H1 (cell line): ENCODE measurements around the gene CAMSAP1. TPM values are rescaled to one million over a fixed set of nuclear protein-coding genes. Genes with fewer than 3 reads are reported as not detected.

Experiments
- CTCF ChIA-PET: fragments of 300-600 bp; sonication (Branson Sonifier 250); formaldehyde crosslinking; loops from one replicate; lab custom pipeline; 2021; ENCODE audit not compliant: partially characterized antibody; lab: Charles Lee
- POLR2A ChIA-PET: fragments of 300-600 bp; sonication (Branson Sonifier 250); formaldehyde crosslinking; loops from one replicate; lab custom pipeline; 2021; ENCODE audit warnings: inconsistent platforms; ENCODE audit not compliant: partially characterized antibody; lab: Charles Lee
- DNase-seq, 2 experiments: peaks; one replicate each; pipeline versions ENCODE4 v3.0.0 to v3.0.0-alpha.2; 2010 to 2022; ENCODE audit warnings: low spot score in 2 of 2, low read depth in 1 of 2, mixed read lengths in 1 of 2
- FAIRE-seq: peaks from 2 replicates; lab custom pipeline; 2011; peaks lifted over from hg19 to GRCh38; lab: Jason Lieb, UNC
- H2AFZ ChIP-seq: 2 replicates; pipeline ENCODE4 v1.8.1; 2012; ENCODE audit warnings: low read length, inconsistent platforms
- H2AK5ac ChIP-seq: 2 replicates; pipeline ENCODE4 v1.6.1; 2013; ENCODE audit warnings: low read depth, low read length
- H2BK120ac ChIP-seq: replicated peaks from 2 replicates; pipeline ENCODE3; 2013; ENCODE audit warnings: low read depth, low read length, inconsistent platforms
- H2BK12ac ChIP-seq: 2 replicates; pipeline ENCODE4 v1.6.1; 2013; ENCODE audit warnings: low read depth, low read length
- H2BK15ac ChIP-seq: 2 replicates; pipeline ENCODE4 v1.6.1; 2013; ENCODE audit warnings: low read length
- H2BK20ac ChIP-seq: 2 replicates; pipeline ENCODE4 v1.6.1; 2013; ENCODE audit warnings: low read length
- H2BK5ac ChIP-seq: 2 replicates; pipeline ENCODE4 v1.6.1; 2013; ENCODE audit warnings: low read depth, low read length
- H3K14ac ChIP-seq: 2 replicates; pipeline ENCODE4 v1.6.1; 2013; ENCODE audit warnings: inconsistent platforms; ENCODE audit not compliant: insufficient read length
- H3K18ac ChIP-seq: 2 replicates; pipeline ENCODE4 v1.6.1; 2013; ENCODE audit warnings: low read length; ENCODE audit errors: extremely low read depth
- H3K23ac ChIP-seq: 2 replicates; pipeline ENCODE4 v1.6.1; 2013; ENCODE audit warnings: inconsistent platforms; ENCODE audit not compliant: insufficient read length
- H3K23me2 ChIP-seq: 2 replicates; pipeline ENCODE4 v1.6.1; 2013; ENCODE audit warnings: low read depth, low read length
- H3K27ac ChIP-seq: 2 replicates; pipeline ENCODE4 v1.6.1; 2011; ENCODE audit warnings: low read depth, low read length, inconsistent platforms
- H3K27me3 ChIP-seq, 4 experiments: replicated peaks in 1 of 4; 1 replicate in 1 of 4; 2 replicates in 3 of 4; pipeline versions ENCODE4 v1.6.1 to v1.8.1; 2011 to 2013; ENCODE audit warnings: low read length in 3 of 4, mild to moderate bottlenecking in 3 of 4, inconsistent platforms in 2 of 4, mixed read lengths in 2 of 4, moderate library complexity in 1 of 4; ENCODE audit not compliant: control insufficient read depth in 3 of 4, insufficient read depth in 3 of 4; ENCODE audit errors: extremely low read depth in 1 of 4
- H3K36me3 ChIP-seq, 4 experiments: 2 replicates each; pipeline versions ENCODE4 v1.6.1 to v1.8.1; 2011 to 2013; ENCODE audit warnings: mild to moderate bottlenecking in 4 of 4, low read length in 3 of 4, moderate library complexity in 2 of 4, control low read depth in 1 of 4, inconsistent platforms in 1 of 4; ENCODE audit not compliant: insufficient read depth in 4 of 4, control insufficient read depth in 2 of 4
- H3K4ac ChIP-seq: replicated peaks from 2 replicates; pipeline ENCODE3; 2013; ENCODE audit warnings: low read length, low read depth, mixed read lengths, inconsistent platforms; ENCODE audit not compliant: insufficient read length
- H3K4me1 ChIP-seq, 4 experiments: replicated peaks in 1 of 4; 1 replicate in 1 of 4; 2 replicates in 3 of 4; pipeline versions ENCODE4 v1.6.1 to v1.8.1; 2011 to 2013; ENCODE audit warnings: low read length in 3 of 4, inconsistent platforms in 2 of 4, mixed read lengths in 1 of 4; ENCODE audit not compliant: insufficient read depth in 4 of 4, control insufficient read depth in 3 of 4
- H3K4me2 ChIP-seq, 2 experiments: 2 replicates each; pipeline versions ENCODE4 v1.6.1 to v1.8.1; 2011 to 2013; ENCODE audit warnings: low read depth in 2 of 2, low read length in 2 of 2, control low read depth in 1 of 2, inconsistent platforms in 1 of 2, mild to moderate bottlenecking in 1 of 2; ENCODE audit not compliant: insufficient read depth in 1 of 2
- H3K4me3 ChIP-seq, 4 experiments: fragments of 200-600, 300-600 bp in 1 of 4; sonication (generic), shearing (Covaris generic), sonication (Bioruptor Twin) in 1 of 4; 2 replicates each; pipeline versions ENCODE4 v1.5.1 to v1.8.1; 2011 to 2016; ENCODE audit warnings: low read length in 4 of 4, low read depth in 3 of 4, control low read depth in 2 of 4, inconsistent platforms in 2 of 4, mild to moderate bottlenecking in 2 of 4, mixed read lengths in 1 of 4, moderate library complexity in 1 of 4; ENCODE audit not compliant: insufficient read depth in 2 of 4; ENCODE audit errors: extremely low read depth in 1 of 4
- H3K56ac ChIP-seq: replicated peaks from 2 replicates; pipeline ENCODE3; 2013; ENCODE audit warnings: low read depth, mild to moderate bottlenecking, mixed read lengths, low read length, inconsistent platforms; ENCODE audit not compliant: insufficient read length
- H3K79me1 ChIP-seq: 2 replicates; pipeline ENCODE4 v1.6.1; 2013; ENCODE audit warnings: low read depth, low read length, control low read depth
- H3K79me2 ChIP-seq, 2 experiments: 2 replicates each; pipeline versions ENCODE4 v1.6.1 to v1.8.1; 2012 to 2013; ENCODE audit warnings: low read length in 2 of 2, mild to moderate bottlenecking in 2 of 2, inconsistent platforms in 1 of 2; ENCODE audit not compliant: insufficient read depth in 2 of 2, control insufficient read depth in 1 of 2
- H3K9ac ChIP-seq, 4 experiments: replicated peaks in 1 of 4; 1 replicate in 1 of 4; 2 replicates in 3 of 4; pipeline versions ENCODE4 v1.6.1 to v1.8.1; 2011 to 2013; ENCODE audit warnings: low read depth in 3 of 4, low read length in 3 of 4, control low read depth in 2 of 4, mild to moderate bottlenecking in 2 of 4, moderate library complexity in 2 of 4, inconsistent platforms in 1 of 4; ENCODE audit errors: extremely low read depth in 1 of 4
- H3K9me3 ChIP-seq, 2 experiments: 2 replicates each; pipeline versions ENCODE4 v1.6.1 to v1.8.1; 2012 to 2013; ENCODE audit warnings: mild to moderate bottlenecking in 2 of 2, moderate library complexity in 2 of 2, control low read depth in 1 of 2, inconsistent platforms in 1 of 2, low read depth in 1 of 2, low read length in 1 of 2, mixed read lengths in 1 of 2; ENCODE audit not compliant: insufficient read depth in 2 of 2
- H4K20me1 ChIP-seq, 2 experiments: replicated peaks in 1 of 2; 2 replicates each; pipeline versions ENCODE3 to v1.8.1; 2011 to 2013; ENCODE audit warnings: inconsistent platforms in 2 of 2, low read length in 2 of 2, mild to moderate bottlenecking in 1 of 2; ENCODE audit not compliant: insufficient read depth in 2 of 2, control insufficient read depth in 1 of 2
- H4K5ac ChIP-seq: 2 replicates; pipeline ENCODE4 v1.6.1; 2013; ENCODE audit warnings: low read length, low read depth, mixed read lengths, inconsistent platforms; ENCODE audit not compliant: insufficient read length
- H4K8ac ChIP-seq: 2 replicates; pipeline ENCODE4 v1.8.0; 2013; ENCODE audit warnings: mild to moderate bottlenecking, moderate library complexity, low read length, inconsistent platforms; ENCODE audit not compliant: insufficient read depth; ENCODE audit errors: extremely low read depth
- H4K91ac ChIP-seq: replicated peaks from 2 replicates; pipeline ENCODE3; 2013; ENCODE audit warnings: low read length, mixed read lengths, inconsistent platforms; ENCODE audit not compliant: insufficient read length
- ATF2 ChIP-seq: IDR thresholded peaks from 2 replicates; pipeline ENCODE4 v1.6.1; 2012; ENCODE audit warnings: low read length, inconsistent platforms
- E2F6 ChIP-seq: IDR thresholded peaks from 2 replicates; pipeline ENCODE4 v1.6.1; 2012; ENCODE audit warnings: inconsistent platforms
- HDAC6 ChIP-seq: IDR thresholded peaks from one replicate; pipeline ENCODE4 v1.7.1; 2012; ENCODE audit warnings: low read depth, mild to moderate bottlenecking, inconsistent platforms, low read length, moderate library complexity
- WGBS, 2 experiments: shearing (Covaris generic) in 1 of 2; methylation state at CpG; one replicate each; pipeline versions ENCODE4 v1.1.6 to v1.1.7; 2013 to 2015; ENCODE audit warnings: low lambda C conversion rate in 2 of 2, mixed read lengths in 2 of 2, inconsistent platforms in 1 of 2, low coverage in 1 of 2, missing lambda C conversion rate in 1 of 2; ENCODE audit not compliant: insufficient replicate concordance in 2 of 2, insufficient coverage in 1 of 2, insufficient read length in 1 of 2; ENCODE audit errors: extremely low coverage in 1 of 2, missing lambda C conversion rate in 1 of 2; 5-methylcytosine and 5-hydroxymethylcytosine counted together
- polyA plus RNA-seq, 7 experiments: library from polyadenylated mRNA; depleted of rRNA in 3 of 7; stranded (reverse) in 5 of 7; unstranded in 2 of 7; fragments of >200 nt in 5 of 7; fragments of 200-250 nt in 2 of 7; gene quantifications; 1 replicate in 5 of 7; 2 replicates in 1 of 7; 4 replicates in 1 of 7; pipeline versions ENCODE4 v1.2.1 to v1.2.3, GENCODE V29; 2011 to 2013; ENCODE audit warnings: missing spikeins in 2 of 7, mixed read lengths in 2 of 7
- total RNA-seq: library from RNA; stranded (reverse); fragmentation: NEBNext Ultra II Directional; extraction: Animal tissue kit (Norgen Biotek cat#: 25700); gene quantifications from 2 replicates; pipeline ENCODE4 v1.2.1, GENCODE V29; 2021

CAMSAP1 gene
- total and polyA plus RNA-seq, 2 of the 8 experiments (the other 6 are each of a cell fraction or from before 2014, with no cell fraction given) = 13.4 to 44.0 TPM

GRCh38 chr9:135896205-135896604, 11.1 kb downstream of the CAMSAP1 start:
- POLR2A ChIA-PET = interaction anchor here (1.5 kb wide), 1 partner anchor 15 kb away, joined by 3 read pairs; no protein-coding TSS in a partner anchor
- Histone ChIP-seq H4K8ac (no peak overlapping the region), H3K9me3 (no peaks in the 10 kb centered on the region), H3K79me2 (peaks cover 54 to 100% of the 10 kb centered on the region in 2 experiments), H3K27ac (no peak overlapping the region), H3K18ac (no peak overlapping the region), H3K23me2 (no peaks in the 10 kb centered on the region), H4K20me1 (peaks cover 20 to 28% of the 10 kb centered on the region in 2 experiments), H3K36me3 (no peaks in the 10 kb centered on the region; a peak in 1 of 8 replicates), H3K4me3 (no peak overlapping the region), H2AK5ac (no peak overlapping the region), H3K56ac (no peak overlapping the region), H3K27me3 (no peaks in the 10 kb centered on the region), H4K91ac (no peak overlapping the region), H2BK120ac (no peak overlapping the region), H3K14ac (no peak overlapping the region), H2AFZ (no peak overlapping the region), H2BK20ac (no peak overlapping the region), H4K5ac (no peak overlapping the region), H2BK12ac (no peak overlapping the region), H3K79me1 (peaks cover 15% of the 10 kb centered on the region), H3K23ac (no peak overlapping the region), H3K4me1 (peaks cover 0 to 13% (median 8%) of the 10 kb centered on the region in 4 experiments; a peak in 6 of 7 replicates), H2BK15ac (no peak overlapping the region), H3K4ac (no peak overlapping the region), H2BK5ac (no peak overlapping the region), H3K9ac (no peak overlapping the region), H3K4me2 (no peak overlapping the region)
- WGBS, 2 experiments = 85% methylated on average over 3 of the region's 3 CpGs; no CpG with 5 or more reads in 1 of the 2 experiments
- CTCF ChIA-PET = no interaction called here
- FAIRE-seq (no peak), DNase-seq (no peak)
- no peak for TF ChIP-seq HDAC6
- no peak for TF ChIP-seq E2F6
- TF ChIP-seq ATF2 = no peak
